Smooth muscle cell (in vitro differentiated cells): Measurements from ENCODE around the gene OPA1. TPM values are rescaled to one million over a fixed set of nuclear protein-coding genes. Genes with fewer than 3 reads are reported as not detected.

Experiments used
- DNase-seq: peaks from one replicate; lab custom pipeline; 2025; ENCODE audit not compliant: unreplicated experiment; lab: John Stamatoyannopoulos, UW
- H2AFZ ChIP-seq: fragments of 200-600 bp; sonication (generic); 2 replicates; pipeline ENCODE4 v1.6.0; 2016; ENCODE audit warnings: antibody characterized with exemption, low read depth, mild to moderate bottlenecking
- H3F3A ChIP-seq: fragments of 200-600 bp; sonication (generic); 2 replicates; pipeline ENCODE4 v1.6.0; 2017; ENCODE audit warnings: antibody characterized with exemption, low read depth
- H3K27ac ChIP-seq: fragments of 200-600 bp; sonication (generic); 2 replicates; pipeline ENCODE4 v1.5.1; 2016; ENCODE audit warnings: low read depth, mild to moderate bottlenecking
- H3K27me3 ChIP-seq: fragments of 200-600 bp; sonication (generic); 2 replicates; pipeline ENCODE4 v1.6.1; 2016; ENCODE audit warnings: low read depth, mild to moderate bottlenecking
- H3K36me3 ChIP-seq: fragments of 200-600 bp; sonication (generic); 2 replicates; pipeline ENCODE4 v1.5.1; 2016; ENCODE audit warnings: low read depth
- H3K4me1 ChIP-seq: fragments of 200-600 bp; sonication (generic); 2 replicates; pipeline ENCODE4 v1.5.1; 2016; ENCODE audit warnings: low read depth
- H3K4me2 ChIP-seq: fragments of 200-600 bp; sonication (generic); 2 replicates; pipeline ENCODE4 v1.6.0; 2016; ENCODE audit warnings: mild to moderate bottlenecking
- H3K4me3 ChIP-seq: fragments of 200-600 bp; sonication (generic); 2 replicates; pipeline ENCODE4 v1.5.1; 2016; ENCODE audit warnings: mild to moderate bottlenecking
- H3K79me2 ChIP-seq: fragments of 200-600 bp; sonication (generic); 2 replicates; pipeline ENCODE4 v1.6.0; 2016; ENCODE audit warnings: low read depth, mild to moderate bottlenecking
- H3K9ac ChIP-seq: fragments of 200-600 bp; sonication (generic); 2 replicates; pipeline ENCODE4 v1.6.0; 2016; ENCODE audit warnings: low read depth
- H3K9me3 ChIP-seq: fragments of 200-600 bp; sonication (generic); replicated peaks from 2 replicates; pipeline ENCODE4 v1.5.1; 2016; ENCODE audit warnings: low read depth
- H4K20me1 ChIP-seq: fragments of 200-600 bp; sonication (generic); 2 replicates; pipeline ENCODE4 v1.6.0; 2016; ENCODE audit warnings: low read depth
- CTCF ChIP-seq: fragments of 200-600 bp; sonication (generic); IDR thresholded peaks from 2 replicates; pipeline ENCODE4 v1.5.1; 2017; ENCODE audit warnings: borderline replicate concordance, mild to moderate bottlenecking, antibody characterized with exemption; ENCODE audit not compliant: insufficient read depth, poor library complexity, severe bottlenecking
- WGBS: methylation state at CpG from one replicate; pipeline ENCODE4 v1.1.7; 2016; ENCODE audit warnings: low lambda C conversion rate; 5-methylcytosine and 5-hydroxymethylcytosine counted together
- polyA plus RNA-seq: library from polyadenylated mRNA; unstranded; fragments of >200 nt; fragmentation: Nextera tagmentation; extraction: Ambion mirVana; gene quantifications from 2 replicates; pipeline ENCODE4 v1.2.1, GENCODE V29; 2016
- total RNA-seq: library from RNA; depleted of rRNA; stranded (reverse); fragments of >200 nt; gene quantifications from 2 replicates; pipeline ENCODE4 v1.2.3, GENCODE V29; 2014

OPA1 gene
- total and polyA plus RNA-seq, 2 experiments from 2014 or later = 23.8 to 56.0 TPM

- Histone ChIP-seq H3K27ac (no peak overlapping the region), H3K4me3 (no peak overlapping the region), H3K27me3 (no peaks in the 10 kb centered on the region), H3K79me2 (no peaks in the 10 kb centered on the region), H3K4me2 (no peak overlapping the region), H4K20me1 (no peaks in the 10 kb centered on the region), H3K36me3 (no peaks in the 10 kb centered on the region), H3K9me3 (no peaks in the 10 kb centered on the region), H3F3A (no peaks in the 10 kb centered on the region), H3K4me1 (no peaks in the 10 kb centered on the region), H2AFZ (no peak overlapping the region), H3K9ac (no peak overlapping the region)
- DNase-seq = no peak
- TF ChIP-seq CTCF = no peak
- 83% methylated on average over 4 of the region's 4 CpGs for WGBS
Measured at GRCh38 chr3:193548406-193548805, 44.6 kb upstream of the OPA1 start.

- Histone ChIP-seq H3K27ac (no peak overlapping the region), H4K20me1 (no peaks in the 10 kb centered on the region), H3K4me2 (no peak overlapping the region), H3K4me3 (no peak overlapping the region), H2AFZ (no peak overlapping the region), H3F3A (no peaks in the 10 kb centered on the region), H3K9ac (no peak overlapping the region), H3K36me3 (no peaks in the 10 kb centered on the region), H3K4me1 (peaks cover 5% of the 10 kb centered on the region), H3K79me2 (no peaks in the 10 kb centered on the region), H3K9me3 (no peaks in the 10 kb centered on the region), H3K27me3 (no peaks in the 10 kb centered on the region)
- no peak for DNase-seq
- 84% methylated on average over 1 of the region's 1 CpG for WGBS
- TF ChIP-seq CTCF = no peak
Measured at GRCh38 chr3:193552923-193553322, 40.1 kb upstream of the OPA1 start.

GRCh38 chr3:193553586-193553985, 39.4 kb upstream of the OPA1 start:
- no peak overlapping the region for H3K4me2 ChIP-seq
- TF ChIP-seq CTCF = no peak

GRCh38 chr3:193554811-193555210, 38.2 kb upstream of the OPA1 start, which contains the start of gene ATP13A4:
ATP13A4 (minus strand) TSS chr3:193554895; CDS start chr3:193554799, 96 bp downstream.
- H3K27me3 ChIP-seq = no peaks in the 10 kb centered on the region

More at GRCh38 chr3:193553586-193553985, 39.4 kb upstream of the OPA1 start:
- Histone ChIP-seq H3K9me3 (no peaks in the 10 kb centered on the region), H3K27ac (no peak overlapping the region), H3K79me2 (no peaks in the 10 kb centered on the region), H3K27me3 (no peaks in the 10 kb centered on the region), H3K4me3 (peak overlapping the region; percentile 34), H3K9ac (no peak overlapping the region), H3K36me3 (no peaks in the 10 kb centered on the region), H3K4me1 (peaks cover 5% of the 10 kb centered on the region), H4K20me1 (no peaks in the 10 kb centered on the region), H3F3A (no peaks in the 10 kb centered on the region), H2AFZ (no peak overlapping the region)
- DNase-seq = no peak
- WGBS = 93% methylated on average over 1 of the region's 1 CpG

More at GRCh38 chr3:193554811-193555210, 38.2 kb upstream of the OPA1 start, which contains the start of gene ATP13A4:
- H3K4me1 ChIP-seq = peaks cover 5% of the 10 kb centered on the region
- H3K4me2 ChIP-seq = no peak within 1 kb of the TSS
- H3K27ac ChIP-seq = no peak within 1 kb of the TSS
- no peaks in the 10 kb centered on the region for H3K79me2 ChIP-seq
- no peak within 1 kb of the TSS for H2AFZ ChIP-seq
- no peak for TF ChIP-seq CTCF
- no peaks in the 10 kb centered on the region for H3K36me3 ChIP-seq
- no peak within 1 kb of the TSS for H3K9ac ChIP-seq
- H3K4me3 ChIP-seq = peak within 1 kb of the TSS; percentile 34
- no peak for DNase-seq
- no peaks in the 10 kb centered on the region for H3K9me3 ChIP-seq
- WGBS = 47% methylated on average over 9 of the region's 9 CpGs
- no peaks in the 10 kb centered on the region for H3F3A ChIP-seq
- no peaks in the 10 kb centered on the region for H4K20me1 ChIP-seq
